SK-N-SH (cell line): ENCODE results near the gene CCDC88C.

Source experiments
- CTCF ChIP-seq: fragments of 200-600 bp; sonication (generic); IDR thresholded peaks from 2 replicates; pipeline ENCODE4 v1.6.1; 2017; ENCODE audit warnings: antibody characterized with exemption, mild to moderate bottlenecking, moderate library complexity
- EP300 ChIP-seq, 2 experiments: IDR thresholded peaks; 2 replicates each; pipeline versions ENCODE4 v1.4.0 to v1.6.1; 2012; ENCODE audit warnings: borderline replicate concordance in 1 of 2, low read depth in 1 of 2, low read length in 1 of 2
- FOXM1 ChIP-seq: IDR thresholded peaks from 2 replicates; pipeline ENCODE4 v1.4.0; 2012; ENCODE audit warnings: low read depth, mild to moderate bottlenecking
- MXI1 ChIP-seq: IDR thresholded peaks from 2 replicates; pipeline ENCODE4 v1.6.1; 2012; ENCODE audit warnings: mild to moderate bottlenecking, low read depth, low read length, improper control_type of control experiment
- NFIC ChIP-seq: IDR thresholded peaks from 2 replicates; pipeline ENCODE4 v1.4.0; 2012; ENCODE audit warnings: borderline replicate concordance
- SIN3A ChIP-seq: IDR thresholded peaks from 2 replicates; pipeline ENCODE4 v1.6.1; 2012; ENCODE audit warnings: low read depth, mild to moderate bottlenecking, low read length, moderate library complexity, borderline replicate concordance
- TAF1 ChIP-seq: IDR thresholded peaks from 2 replicates; pipeline ENCODE4 v1.6.1; 2012; ENCODE audit warnings: low read depth, mild to moderate bottlenecking, low read length, moderate library complexity, borderline replicate concordance

- no peak for TF ChIP-seq TAF1
- TF ChIP-seq SIN3A, result no peak
- no peak for TF ChIP-seq CTCF
- no peak for TF ChIP-seq MXI1
- no peak for TF ChIP-seq FOXM1
- TF ChIP-seq EP300 (IDR thresholded peaks at IDR 0.05; ENCODE audit: borderline replicate concordance in 1 of 2, low read depth in 1 of 2, low read length in 1 of 2), result no peak
- TF ChIP-seq NFIC, result no peak
Measured at GRCh38 chr14:91232603-91233002, 185.0 kb downstream of the CCDC88C start.
